HFFc6 (cell line): Measurements from ENCODE around the gene CAPN14. TPM values are rescaled to one million over a fixed set of nuclear protein-coding genes. Genes with fewer than 3 reads are reported as not detected.

ENCODE experiments used
- DNase-seq: peaks from one replicate; pipeline ENCODE4 v3.0.0-alpha.2; 2018
- H3K27ac Mint-ChIP-seq: 2 replicates; pipeline ENCODE4 v1.8.0; 2020; ENCODE audit warnings: mild to moderate bottlenecking, mixed read lengths
- H3K27me3 Mint-ChIP-seq: 2 replicates; pipeline ENCODE4 v1.8.0; 2021; ENCODE audit warnings: mild to moderate bottlenecking, moderate library complexity, mixed read lengths; ENCODE audit not compliant: insufficient read depth
- H3K36me3 Mint-ChIP-seq: 2 replicates; pipeline ENCODE4 v1.8.0; 2021; ENCODE audit warnings: low read depth, mixed read lengths
- H3K4me1 Mint-ChIP-seq: 2 replicates; pipeline ENCODE4 v1.8.0; 2020; ENCODE audit warnings: low read depth, mixed read lengths
- H3K4me3 Mint-ChIP-seq: 2 replicates; pipeline ENCODE4 v1.8.0; 2020; ENCODE audit warnings: mild to moderate bottlenecking, moderate library complexity, mixed read lengths
- H3K9me3 Mint-ChIP-seq: 2 replicates; pipeline ENCODE4 v1.8.0; 2020; ENCODE audit warnings: mild to moderate bottlenecking, mixed read lengths
- CTCF ChIP-seq: fragments of 200-600 bp; sonication (generic); IDR thresholded peaks from 2 replicates; pipeline ENCODE4 v1.5.0; 2021; ENCODE audit warnings: antibody characterized with exemption, mild to moderate bottlenecking
- total RNA-seq, 6 experiments: library from RNA; stranded (reverse); fragmentation: NEBNext Ultra II Directional; extraction: Animal tissue kit (Norgen Biotek cat#: 25700); gene quantifications; 2 replicates in 1 of 6; 3 replicates in 5 of 6; pipeline ENCODE4 v1.2.3, GENCODE V29; 2021

The CAPN14 gene
- total RNA-seq, 6 experiments from 2014 or later, result 0.06 to 0.14 (median 0.07) TPM

- Mint-ChIP-seq H3K9me3 (no peaks in the 10 kb centered on the region), H3K4me3 (no peak overlapping the region), H3K4me1 (no peaks in the 10 kb centered on the region), H3K36me3 (no peaks in the 10 kb centered on the region), H3K27ac (no peak overlapping the region), H3K27me3 (peaks cover 9% of the 10 kb centered on the region)
- TF ChIP-seq CTCF, result no peak
- no peak for DNase-seq
Observed at GRCh38 chr2:31205186-31205585, 12.1 kb downstream of the CAPN14 start.

GRCh38 chr2:31204783-31205182, 12.5 kb downstream of the CAPN14 start:
- Mint-ChIP-seq H3K4me3 (no peak overlapping the region), H3K27ac (no peak overlapping the region), H3K27me3 (peaks cover 9% of the 10 kb centered on the region), H3K36me3 (no peaks in the 10 kb centered on the region), H3K4me1 (no peaks in the 10 kb centered on the region), H3K9me3 (no peaks in the 10 kb centered on the region)
- TF ChIP-seq CTCF, result no peak
- no peak for DNase-seq

GRCh38 chr2:31203916-31204315, 13.4 kb downstream of the CAPN14 start:
- DNase-seq, result no peak
- no peaks in the 10 kb centered on the region for H3K4me1 Mint-ChIP-seq
- H3K4me3 Mint-ChIP-seq, result no peak overlapping the region
- H3K9me3 Mint-ChIP-seq, result no peaks in the 10 kb centered on the region
- no peak overlapping the region for H3K27ac Mint-ChIP-seq
- no peaks in the 10 kb centered on the region for H3K36me3 Mint-ChIP-seq
- H3K27me3 Mint-ChIP-seq, result peaks cover 6% of the 10 kb centered on the region
- no peak for TF ChIP-seq CTCF

GRCh38 chr2:31202833-31203232, 14.5 kb downstream of the CAPN14 start:
- H3K27me3 Mint-ChIP-seq, result peaks cover 9% of the 10 kb centered on the region
- DNase-seq, result no peak
- H3K36me3 Mint-ChIP-seq, result no peaks in the 10 kb centered on the region
- no peak for TF ChIP-seq CTCF
- no peaks in the 10 kb centered on the region for H3K4me1 Mint-ChIP-seq
- no peaks in the 10 kb centered on the region for H3K9me3 Mint-ChIP-seq
- no peak overlapping the region for H3K4me3 Mint-ChIP-seq
- no peak overlapping the region for H3K27ac Mint-ChIP-seq

GRCh38 chr2:31202041-31202440, 15.3 kb downstream of the CAPN14 start:
- no peak overlapping the region for H3K4me3 Mint-ChIP-seq
- H3K27me3 Mint-ChIP-seq, result peaks cover 12% of the 10 kb centered on the region
- H3K27ac Mint-ChIP-seq, result no peak overlapping the region
- H3K9me3 Mint-ChIP-seq, result no peaks in the 10 kb centered on the region
- no peak for TF ChIP-seq CTCF
- H3K4me1 Mint-ChIP-seq, result no peaks in the 10 kb centered on the region
- DNase-seq, result no peak
- no peaks in the 10 kb centered on the region for H3K36me3 Mint-ChIP-seq

GRCh38 chr2:31200972-31201371, 16.3 kb downstream of the CAPN14 start:
- no peak overlapping the region for H3K27ac Mint-ChIP-seq
- no peak for DNase-seq
- TF ChIP-seq CTCF, result no peak
- H3K4me1 Mint-ChIP-seq, result no peaks in the 10 kb centered on the region
- H3K9me3 Mint-ChIP-seq, result no peaks in the 10 kb centered on the region
- peaks cover 13% of the 10 kb centered on the region for H3K27me3 Mint-ChIP-seq
- H3K4me3 Mint-ChIP-seq, result no peak overlapping the region
- no peaks in the 10 kb centered on the region for H3K36me3 Mint-ChIP-seq
